Breast epithelium (tissue), 3 donors: ENCODE results near the gene MED23.

ENCODE experiments used
- POLR2A ChIP-seq: fragments of 450-650 bp; IDR thresholded peaks from one replicate; pipeline ENCODE4 v1.6.1; 2016; ENCODE audit warnings: antibody characterized with exemption, mild to moderate bottlenecking, moderate library complexity
- TF ChIP-seq, protein P1 (sequence below), 3 donors: fragments of 450-650 bp; IDR thresholded peaks; one replicate each; pipeline ENCODE4 v1.5.1; 2016 to 2017; ENCODE audit warnings: antibody characterized with exemption in 3 of 3, mild to moderate bottlenecking in 3 of 3, moderate library complexity in 3 of 3

DNA sequence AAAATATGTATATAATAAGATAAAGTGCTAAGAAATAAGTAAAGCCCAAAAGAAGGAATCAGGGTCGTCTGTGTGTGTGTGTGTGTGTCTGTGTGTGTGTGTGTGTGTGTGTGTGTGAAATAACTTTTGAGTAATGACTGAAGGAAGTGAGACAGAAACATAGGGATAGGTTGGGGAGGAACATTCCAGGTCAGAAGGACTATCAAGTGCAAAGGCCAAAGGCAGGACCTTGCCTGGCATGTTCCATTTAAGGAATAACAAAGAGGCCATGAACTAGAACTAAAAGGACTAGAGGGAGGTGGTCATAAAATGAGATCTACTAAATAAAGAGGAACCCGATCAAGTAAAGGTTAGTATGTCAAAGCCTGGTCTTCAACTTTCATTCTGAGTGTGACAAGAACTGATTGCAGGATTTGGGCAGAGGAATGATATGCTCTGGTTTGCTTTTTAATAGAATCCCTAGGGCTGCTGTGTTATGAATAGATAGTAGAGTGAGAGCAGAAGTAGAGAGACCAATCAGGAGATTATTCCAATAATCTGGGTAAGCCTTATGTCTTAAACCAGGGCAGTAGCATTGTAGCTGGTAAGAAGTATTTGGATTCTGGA lies 15.9 kb upstream of the MED23 start:
- TF ChIP-seq, protein P1, sequence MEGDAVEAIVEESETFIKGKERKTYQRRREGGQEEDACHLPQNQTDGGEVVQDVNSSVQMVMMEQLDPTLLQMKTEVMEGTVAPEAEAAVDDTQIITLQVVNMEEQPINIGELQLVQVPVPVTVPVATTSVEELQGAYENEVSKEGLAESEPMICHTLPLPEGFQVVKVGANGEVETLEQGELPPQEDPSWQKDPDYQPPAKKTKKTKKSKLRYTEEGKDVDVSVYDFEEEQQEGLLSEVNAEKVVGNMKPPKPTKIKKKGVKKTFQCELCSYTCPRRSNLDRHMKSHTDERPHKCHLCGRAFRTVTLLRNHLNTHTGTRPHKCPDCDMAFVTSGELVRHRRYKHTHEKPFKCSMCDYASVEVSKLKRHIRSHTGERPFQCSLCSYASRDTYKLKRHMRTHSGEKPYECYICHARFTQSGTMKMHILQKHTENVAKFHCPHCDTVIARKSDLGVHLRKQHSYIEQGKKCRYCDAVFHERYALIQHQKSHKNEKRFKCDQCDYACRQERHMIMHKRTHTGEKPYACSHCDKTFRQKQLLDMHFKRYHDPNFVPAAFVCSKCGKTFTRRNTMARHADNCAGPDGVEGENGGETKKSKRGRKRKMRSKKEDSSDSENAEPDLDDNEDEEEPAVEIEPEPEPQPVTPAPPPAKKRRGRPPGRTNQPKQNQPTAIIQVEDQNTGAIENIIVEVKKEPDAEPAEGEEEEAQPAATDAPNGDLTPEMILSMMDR (IDR thresholded peaks at IDR 0.05) = no peak
- TF ChIP-seq POLR2A = no peak
